ENCODE results near the gene FRMPD4. TPM values are rescaled to one million over a fixed set of nuclear protein-coding genes. Genes with fewer than 3 reads are reported as not detected.

Gene FRMPD4
- total RNA-seq, 1 experiment from 2014 or later = 1.4 TPM

DNA sequence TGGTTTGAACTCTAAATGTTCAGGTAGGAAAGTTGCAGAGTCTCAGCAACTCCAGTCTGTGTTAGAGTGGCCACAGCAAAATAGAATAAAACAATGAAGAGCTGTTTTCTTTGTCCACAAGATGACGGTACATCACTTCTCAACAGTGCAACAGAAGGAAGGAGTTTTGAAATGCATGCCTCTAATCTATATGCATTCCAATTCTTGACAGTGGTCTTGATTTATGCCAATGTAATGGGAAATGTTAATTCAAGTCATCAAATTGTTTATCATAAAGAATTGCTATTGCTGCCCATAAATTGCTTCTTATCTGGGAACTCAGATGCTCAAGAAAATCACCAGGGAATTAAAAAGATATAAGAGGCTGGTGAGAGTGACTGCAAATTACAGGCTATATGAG is 457.4 kb downstream of the FRMPD4 start:
- TF ChIP-seq GTF2I (CRISPR knock-in tag; conservative IDR thresholded peaks at IDR 0.05) (no peak), KAT7 (CRISPR knock-in tag; IDR thresholded peaks at IDR 0.05; ENCODE audit: borderline replicate concordance) (no peak), ZNF396 (CRISPR knock-in tag; IDR thresholded peaks at IDR 0.05; ENCODE audit: borderline replicate concordance) (no peak), ELF4 (CRISPR knock-in tag; IDR thresholded peaks at IDR 0.05; ENCODE audit: low read depth) (no peak), FOXJ3 (CRISPR knock-in tag; IDR thresholded peaks at IDR 0.05; ENCODE audit: borderline replicate concordance) (no peak), ZNF317 (CRISPR knock-in tag; IDR thresholded peaks at IDR 0.05; ENCODE audit: borderline replicate concordance, low read depth) (no peak), CREM (CRISPR knock-in tag; IDR thresholded peaks at IDR 0.05) (no peak), FOXK1 (CRISPR knock-in tag; IDR thresholded peaks at IDR 0.05) (no peak)
- TF ChIP-seq, protein P1, sequence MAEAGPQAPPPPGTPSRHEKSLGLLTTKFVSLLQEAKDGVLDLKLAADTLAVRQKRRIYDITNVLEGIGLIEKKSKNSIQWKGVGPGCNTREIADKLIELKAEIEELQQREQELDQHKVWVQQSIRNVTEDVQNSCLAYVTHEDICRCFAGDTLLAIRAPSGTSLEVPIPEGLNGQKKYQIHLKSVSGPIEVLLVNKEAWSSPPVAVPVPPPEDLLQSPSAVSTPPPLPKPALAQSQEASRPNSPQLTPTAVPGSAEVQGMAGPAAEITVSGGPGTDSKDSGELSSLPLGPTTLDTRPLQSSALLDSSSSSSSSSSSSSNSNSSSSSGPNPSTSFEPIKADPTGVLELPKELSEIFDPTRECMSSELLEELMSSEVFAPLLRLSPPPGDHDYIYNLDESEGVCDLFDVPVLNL (CRISPR knock-in tag; IDR thresholded peaks at IDR 0.05; ENCODE audit: borderline replicate concordance, low read depth) = no peak
- TF ChIP-seq, protein P2, sequence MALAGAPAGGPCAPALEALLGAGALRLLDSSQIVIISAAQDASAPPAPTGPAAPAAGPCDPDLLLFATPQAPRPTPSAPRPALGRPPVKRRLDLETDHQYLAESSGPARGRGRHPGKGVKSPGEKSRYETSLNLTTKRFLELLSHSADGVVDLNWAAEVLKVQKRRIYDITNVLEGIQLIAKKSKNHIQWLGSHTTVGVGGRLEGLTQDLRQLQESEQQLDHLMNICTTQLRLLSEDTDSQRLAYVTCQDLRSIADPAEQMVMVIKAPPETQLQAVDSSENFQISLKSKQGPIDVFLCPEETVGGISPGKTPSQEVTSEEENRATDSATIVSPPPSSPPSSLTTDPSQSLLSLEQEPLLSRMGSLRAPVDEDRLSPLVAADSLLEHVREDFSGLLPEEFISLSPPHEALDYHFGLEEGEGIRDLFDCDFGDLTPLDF (CRISPR knock-in tag; IDR thresholded peaks at IDR 0.05) = no peak
- TF ChIP-seq, protein P3, sequence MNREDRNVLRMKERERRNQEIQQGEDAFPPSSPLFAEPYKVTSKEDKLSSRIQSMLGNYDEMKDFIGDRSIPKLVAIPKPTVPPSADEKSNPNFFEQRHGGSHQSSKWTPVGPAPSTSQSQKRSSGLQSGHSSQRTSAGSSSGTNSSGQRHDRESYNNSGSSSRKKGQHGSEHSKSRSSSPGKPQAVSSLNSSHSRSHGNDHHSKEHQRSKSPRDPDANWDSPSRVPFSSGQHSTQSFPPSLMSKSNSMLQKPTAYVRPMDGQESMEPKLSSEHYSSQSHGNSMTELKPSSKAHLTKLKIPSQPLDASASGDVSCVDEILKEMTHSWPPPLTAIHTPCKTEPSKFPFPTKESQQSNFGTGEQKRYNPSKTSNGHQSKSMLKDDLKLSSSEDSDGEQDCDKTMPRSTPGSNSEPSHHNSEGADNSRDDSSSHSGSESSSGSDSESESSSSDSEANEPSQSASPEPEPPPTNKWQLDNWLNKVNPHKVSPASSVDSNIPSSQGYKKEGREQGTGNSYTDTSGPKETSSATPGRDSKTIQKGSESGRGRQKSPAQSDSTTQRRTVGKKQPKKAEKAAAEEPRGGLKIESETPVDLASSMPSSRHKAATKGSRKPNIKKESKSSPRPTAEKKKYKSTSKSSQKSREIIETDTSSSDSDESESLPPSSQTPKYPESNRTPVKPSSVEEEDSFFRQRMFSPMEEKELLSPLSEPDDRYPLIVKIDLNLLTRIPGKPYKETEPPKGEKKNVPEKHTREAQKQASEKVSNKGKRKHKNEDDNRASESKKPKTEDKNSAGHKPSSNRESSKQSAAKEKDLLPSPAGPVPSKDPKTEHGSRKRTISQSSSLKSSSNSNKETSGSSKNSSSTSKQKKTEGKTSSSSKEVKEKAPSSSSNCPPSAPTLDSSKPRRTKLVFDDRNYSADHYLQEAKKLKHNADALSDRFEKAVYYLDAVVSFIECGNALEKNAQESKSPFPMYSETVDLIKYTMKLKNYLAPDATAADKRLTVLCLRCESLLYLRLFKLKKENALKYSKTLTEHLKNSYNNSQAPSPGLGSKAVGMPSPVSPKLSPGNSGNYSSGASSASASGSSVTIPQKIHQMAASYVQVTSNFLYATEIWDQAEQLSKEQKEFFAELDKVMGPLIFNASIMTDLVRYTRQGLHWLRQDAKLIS (CRISPR knock-in tag; IDR thresholded peaks at IDR 0.05; ENCODE audit: borderline replicate concordance) = no peak
- TF ChIP-seq, protein P4, sequence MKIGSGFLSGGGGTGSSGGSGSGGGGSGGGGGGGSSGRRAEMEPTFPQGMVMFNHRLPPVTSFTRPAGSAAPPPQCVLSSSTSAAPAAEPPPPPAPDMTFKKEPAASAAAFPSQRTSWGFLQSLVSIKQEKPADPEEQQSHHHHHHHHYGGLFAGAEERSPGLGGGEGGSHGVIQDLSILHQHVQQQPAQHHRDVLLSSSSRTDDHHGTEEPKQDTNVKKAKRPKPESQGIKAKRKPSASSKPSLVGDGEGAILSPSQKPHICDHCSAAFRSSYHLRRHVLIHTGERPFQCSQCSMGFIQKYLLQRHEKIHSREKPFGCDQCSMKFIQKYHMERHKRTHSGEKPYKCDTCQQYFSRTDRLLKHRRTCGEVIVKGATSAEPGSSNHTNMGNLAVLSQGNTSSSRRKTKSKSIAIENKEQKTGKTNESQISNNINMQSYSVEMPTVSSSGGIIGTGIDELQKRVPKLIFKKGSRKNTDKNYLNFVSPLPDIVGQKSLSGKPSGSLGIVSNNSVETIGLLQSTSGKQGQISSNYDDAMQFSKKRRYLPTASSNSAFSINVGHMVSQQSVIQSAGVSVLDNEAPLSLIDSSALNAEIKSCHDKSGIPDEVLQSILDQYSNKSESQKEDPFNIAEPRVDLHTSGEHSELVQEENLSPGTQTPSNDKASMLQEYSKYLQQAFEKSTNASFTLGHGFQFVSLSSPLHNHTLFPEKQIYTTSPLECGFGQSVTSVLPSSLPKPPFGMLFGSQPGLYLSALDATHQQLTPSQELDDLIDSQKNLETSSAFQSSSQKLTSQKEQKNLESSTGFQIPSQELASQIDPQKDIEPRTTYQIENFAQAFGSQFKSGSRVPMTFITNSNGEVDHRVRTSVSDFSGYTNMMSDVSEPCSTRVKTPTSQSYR (CRISPR knock-in tag; IDR thresholded peaks at IDR 0.05) = no peak
- CTCF ChIA-PET = no interaction called here
- no peaks in the 10 kb centered on the region for H3K36me3 Mint-ChIP-seq
- H3K4me3 Mint-ChIP-seq = no peak overlapping the region
- peaks cover 6% of the 10 kb centered on the region; the same call in 1 of the 2 replicates for H3K4me1 Mint-ChIP-seq
- no peaks in the 10 kb centered on the region; the same call in 1 of the 2 replicates for H3K27me3 Mint-ChIP-seq (ENCODE audit: low read depth)
- no peak overlapping the region for H3K27ac Mint-ChIP-seq
- DNase-seq (ENCODE audit: low spot score) (no peak), ATAC-seq (no peak)
- no peaks in the 10 kb centered on the region for H3K9me3 Mint-ChIP-seq
- POLR2A ChIA-PET = no interaction called here

DNA sequence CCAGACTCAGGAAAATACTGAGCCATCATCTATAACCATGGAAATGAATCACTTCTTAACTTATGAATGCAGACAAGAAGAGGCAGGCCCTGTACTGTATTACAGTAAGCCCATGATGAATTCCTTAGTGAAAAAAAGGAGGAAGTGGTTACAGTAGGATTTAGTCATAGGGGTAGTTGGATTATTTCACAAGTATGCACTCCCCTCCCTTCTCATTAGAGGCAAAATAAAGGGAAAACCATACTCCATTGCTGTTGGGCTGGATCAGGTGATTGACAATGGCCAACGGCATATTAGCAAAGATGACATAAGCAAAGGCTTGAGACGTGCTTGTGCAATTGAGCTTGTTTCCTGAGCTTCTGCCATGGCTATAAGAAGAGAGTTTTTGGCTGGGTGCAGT is 471.8 kb downstream of the FRMPD4 start:
- no peak for ATAC-seq
- DNase-seq (ENCODE audit: low spot score) = no peak
- TF ChIP-seq PRRX2 (CRISPR knock-in tag; IDR thresholded peaks at IDR 0.05) = no peak
- TF ChIP-seq GABPB1 (CRISPR knock-in tag; IDR thresholded peaks at IDR 0.05) = no peak
- no peak for TF ChIP-seq NFATC4 (CRISPR knock-in tag; IDR thresholded peaks at IDR 0.05)
- no peak for TF ChIP-seq NFYB (CRISPR knock-in tag; conservative IDR thresholded peaks at IDR 0.05; ENCODE audit: low read depth)
- TF ChIP-seq, protein P5, sequence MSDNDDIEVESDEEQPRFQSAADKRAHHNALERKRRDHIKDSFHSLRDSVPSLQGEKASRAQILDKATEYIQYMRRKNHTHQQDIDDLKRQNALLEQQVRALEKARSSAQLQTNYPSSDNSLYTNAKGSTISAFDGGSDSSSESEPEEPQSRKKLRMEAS (CRISPR knock-in tag; IDR thresholded peaks at IDR 0.05) = no peak
- TF ChIP-seq, protein P6, sequence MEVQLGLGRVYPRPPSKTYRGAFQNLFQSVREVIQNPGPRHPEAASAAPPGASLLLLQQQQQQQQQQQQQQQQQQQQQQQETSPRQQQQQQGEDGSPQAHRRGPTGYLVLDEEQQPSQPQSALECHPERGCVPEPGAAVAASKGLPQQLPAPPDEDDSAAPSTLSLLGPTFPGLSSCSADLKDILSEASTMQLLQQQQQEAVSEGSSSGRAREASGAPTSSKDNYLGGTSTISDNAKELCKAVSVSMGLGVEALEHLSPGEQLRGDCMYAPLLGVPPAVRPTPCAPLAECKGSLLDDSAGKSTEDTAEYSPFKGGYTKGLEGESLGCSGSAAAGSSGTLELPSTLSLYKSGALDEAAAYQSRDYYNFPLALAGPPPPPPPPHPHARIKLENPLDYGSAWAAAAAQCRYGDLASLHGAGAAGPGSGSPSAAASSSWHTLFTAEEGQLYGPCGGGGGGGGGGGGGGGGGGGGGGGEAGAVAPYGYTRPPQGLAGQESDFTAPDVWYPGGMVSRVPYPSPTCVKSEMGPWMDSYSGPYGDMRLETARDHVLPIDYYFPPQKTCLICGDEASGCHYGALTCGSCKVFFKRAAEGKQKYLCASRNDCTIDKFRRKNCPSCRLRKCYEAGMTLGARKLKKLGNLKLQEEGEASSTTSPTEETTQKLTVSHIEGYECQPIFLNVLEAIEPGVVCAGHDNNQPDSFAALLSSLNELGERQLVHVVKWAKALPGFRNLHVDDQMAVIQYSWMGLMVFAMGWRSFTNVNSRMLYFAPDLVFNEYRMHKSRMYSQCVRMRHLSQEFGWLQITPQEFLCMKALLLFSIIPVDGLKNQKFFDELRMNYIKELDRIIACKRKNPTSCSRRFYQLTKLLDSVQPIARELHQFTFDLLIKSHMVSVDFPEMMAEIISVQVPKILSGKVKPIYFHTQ (CRISPR knock-in tag; IDR thresholded peaks at IDR 0.05) = no peak
- TF ChIP-seq, protein P7, sequence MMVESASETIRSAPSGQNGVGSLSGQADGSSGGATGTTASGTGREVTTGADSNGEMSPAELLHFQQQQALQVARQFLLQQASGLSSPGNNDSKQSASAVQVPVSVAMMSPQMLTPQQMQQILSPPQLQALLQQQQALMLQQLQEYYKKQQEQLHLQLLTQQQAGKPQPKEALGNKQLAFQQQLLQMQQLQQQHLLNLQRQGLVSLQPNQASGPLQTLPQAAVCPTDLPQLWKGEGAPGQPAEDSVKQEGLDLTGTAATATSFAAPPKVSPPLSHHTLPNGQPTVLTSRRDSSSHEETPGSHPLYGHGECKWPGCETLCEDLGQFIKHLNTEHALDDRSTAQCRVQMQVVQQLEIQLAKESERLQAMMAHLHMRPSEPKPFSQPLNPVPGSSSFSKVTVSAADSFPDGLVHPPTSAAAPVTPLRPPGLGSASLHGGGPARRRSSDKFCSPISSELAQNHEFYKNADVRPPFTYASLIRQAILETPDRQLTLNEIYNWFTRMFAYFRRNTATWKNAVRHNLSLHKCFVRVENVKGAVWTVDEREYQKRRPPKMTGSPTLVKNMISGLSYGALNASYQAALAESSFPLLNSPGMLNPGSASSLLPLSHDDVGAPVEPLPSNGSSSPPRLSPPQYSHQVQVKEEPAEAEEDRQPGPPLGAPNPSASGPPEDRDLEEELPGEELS (CRISPR knock-in tag; IDR thresholded peaks at IDR 0.05) = no peak
- TF ChIP-seq CBFB (CRISPR knock-in tag; IDR thresholded peaks at IDR 0.05; ENCODE audit: low read depth) = no peak
- TF ChIP-seq IRF2 (CRISPR knock-in tag; IDR thresholded peaks at IDR 0.05; ENCODE audit: borderline replicate concordance, low read depth) = no peak
- no peak for TF ChIP-seq FOXJ3 (CRISPR knock-in tag; IDR thresholded peaks at IDR 0.05; ENCODE audit: borderline replicate concordance)
- no peak for TF ChIP-seq RELA (CRISPR knock-in tag; IDR thresholded peaks at IDR 0.05; ENCODE audit: borderline replicate concordance)

More for the DNA sequence above, 471.8 kb downstream of the FRMPD4 start:
- Mint-ChIP-seq H3K9me3 (no peaks in the 10 kb centered on the region), H3K4me3 (no peak overlapping the region), H3K27ac (no peak overlapping the region), H3K36me3 (no peaks in the 10 kb centered on the region), H3K27me3 (ENCODE audit: low read depth) (no peaks in the 10 kb centered on the region), H3K4me1 (no peaks in the 10 kb centered on the region)
- ChIA-PET CTCF (no interaction called here), POLR2A (no interaction called here)

Data from WTC11 (cell line).